Endothelial cell of umbilical vein (primary cell): ENCODE data around the gene UPP1. TPM values are rescaled to one million over a fixed set of nuclear protein-coding genes. Genes with fewer than 3 reads are reported as not detected.

Source experiments
- BruUV-seq: library from RNA; stranded (reverse); fragments of 400-500 nt; replicated peaks from 2 replicates; lab custom pipeline; 2021; lab: Mats Ljungman, UMichigan
- CTCF ChIA-PET: fragments of 300-600, 350-600 bp; sonication (Branson Sonifier 250); formaldehyde crosslinking; loops from one replicate; lab custom pipeline; 2021; ENCODE audit warnings: antibody characterized with exemption, inconsistent platforms; lab: Charles Lee
- POLR2A ChIA-PET: fragments of 300-600, 350-600 bp; sonication (Branson Sonifier 250); formaldehyde crosslinking; loops from one replicate; lab custom pipeline; 2021; ENCODE audit warnings: antibody characterized with exemption, inconsistent platforms; lab: Charles Lee
- DNase-seq: peaks from one replicate; pipeline ENCODE4 v3.0.0-alpha.2; 2011; ENCODE audit warnings: low read depth, low spot score
- FAIRE-seq: peaks from 2 replicates; lab custom pipeline; 2011; peaks lifted over from hg19 to GRCh38; lab: Jason Lieb, UNC
- H2AFZ ChIP-seq: 2 replicates; pipeline ENCODE4 v1.6.0; 2012; ENCODE audit warnings: low read depth, low read length, control low read depth, inconsistent platforms
- H3K27ac ChIP-seq: 2 replicates; pipeline ENCODE4 v1.5.1; 2011; ENCODE audit warnings: low read depth, mild to moderate bottlenecking, control low read depth, low read length, moderate library complexity; ENCODE audit not compliant: insufficient read depth
- H3K27me3 ChIP-seq, 2 experiments: 2 replicates each; pipeline versions ENCODE4 v1.6.0 to v1.6.1; 2011; ENCODE audit warnings: low read length in 2 of 2, mixed read lengths in 1 of 2; ENCODE audit not compliant: control insufficient read depth in 2 of 2, insufficient read depth in 2 of 2
- H3K36me3 ChIP-seq, 2 experiments: 2 replicates in 1 of 2; 3 replicates in 1 of 2; pipeline ENCODE4 v1.5.1; 2011; ENCODE audit warnings: low read length in 2 of 2, mild to moderate bottlenecking in 1 of 2, moderate library complexity in 1 of 2; ENCODE audit not compliant: control insufficient read depth in 2 of 2, insufficient read depth in 2 of 2; ENCODE audit errors: extremely low read depth in 1 of 2
- H3K4me1 ChIP-seq: 3 replicates; pipeline ENCODE4 v1.5.1; 2011; ENCODE audit warnings: mild to moderate bottlenecking, low read length; ENCODE audit not compliant: control insufficient read depth, insufficient read depth; ENCODE audit errors: extremely low read depth
- H3K4me2 ChIP-seq: 2 replicates; pipeline ENCODE4 v1.6.1; 2011; ENCODE audit warnings: low read length, control low read depth, mixed read lengths; ENCODE audit not compliant: insufficient read depth
- H3K4me3 ChIP-seq, 3 experiments: fragments of 200-600 bp in 1 of 3; sonication (generic), shearing (Covaris generic) in 1 of 3; replicated peaks in 1 of 3; 2 replicates each; pipeline ENCODE4 v1.5.1; 2011 to 2016; ENCODE audit warnings: control low read depth in 3 of 3, low read length in 3 of 3, mild to moderate bottlenecking in 2 of 3, inconsistent platforms in 1 of 3, low read depth in 1 of 3, moderate library complexity in 1 of 3; ENCODE audit not compliant: insufficient read depth in 1 of 3
- H3K79me2 ChIP-seq: 2 replicates; pipeline ENCODE4 v1.6.0; 2012; ENCODE audit warnings: low read length, inconsistent platforms; ENCODE audit not compliant: control insufficient read depth, insufficient read depth
- H3K9ac ChIP-seq: replicated peaks from 2 replicates; pipeline ENCODE3; 2011; ENCODE audit warnings: low read length, control low read depth; ENCODE audit not compliant: insufficient read depth; ENCODE audit errors: extremely low read depth
- H3K9me1 ChIP-seq: replicated peaks from 3 replicates; pipeline ENCODE4 v1.6.0; 2011; ENCODE audit warnings: mild to moderate bottlenecking, low read length; ENCODE audit not compliant: control insufficient read depth, insufficient read depth; ENCODE audit errors: extremely low read depth
- H3K9me3 ChIP-seq: replicated peaks from 2 replicates; pipeline ENCODE4 v1.5.1; 2012; ENCODE audit warnings: low read length, inconsistent platforms; ENCODE audit not compliant: control insufficient read depth, insufficient read depth
- H4K20me1 ChIP-seq: replicated peaks from 2 replicates; pipeline ENCODE3; 2011; ENCODE audit warnings: mild to moderate bottlenecking, low read length; ENCODE audit not compliant: control insufficient read depth, insufficient read depth; ENCODE audit errors: extremely low read depth
- EZH2 ChIP-seq: IDR thresholded peaks from 2 replicates; pipeline ENCODE4 v1.6.1; 2012; ENCODE audit warnings: borderline replicate concordance, low read depth, mild to moderate bottlenecking, moderate library complexity, low read length, inconsistent platforms; ENCODE audit not compliant: severe bottlenecking
- FOS ChIP-seq: IDR thresholded peaks from 2 replicates; pipeline ENCODE4 v1.6.1; 2011; ENCODE audit warnings: mild to moderate bottlenecking, low read length, moderate library complexity, borderline replicate concordance; ENCODE audit not compliant: insufficient read depth
- GATA2 ChIP-seq: IDR thresholded peaks from 2 replicates; pipeline ENCODE4 v1.7.0; 2011; ENCODE audit warnings: low read depth, mild to moderate bottlenecking, moderate library complexity, mixed read lengths, low read length; ENCODE audit not compliant: insufficient read length, insufficient read depth
- JUN ChIP-seq: IDR thresholded peaks from 2 replicates; pipeline ENCODE4 v1.6.1; 2011; ENCODE audit warnings: borderline replicate concordance, low read depth; ENCODE audit not compliant: insufficient read length, insufficient read depth
- MAX ChIP-seq: IDR thresholded peaks from 2 replicates; pipeline ENCODE4 v1.6.1; 2011; ENCODE audit not compliant: insufficient read depth, insufficient read length
- MYC ChIP-seq: IDR thresholded peaks from one replicate; pipeline ENCODE4 v1.6.1; 2011; ENCODE audit warnings: mild to moderate bottlenecking, low read depth, low read length
- POLR2A ChIP-seq: IDR thresholded peaks from 2 replicates; pipeline ENCODE4 v1.6.1; 2012; ENCODE audit warnings: low read depth, mild to moderate bottlenecking, control low read depth, low read length
- POLR2AphosphoS5 ChIP-seq: IDR thresholded peaks from 2 replicates; pipeline ENCODE4 v1.6.1; 2012; ENCODE audit warnings: low read depth, mild to moderate bottlenecking, control low read depth, low read length, moderate library complexity; ENCODE audit not compliant: insufficient read depth
- dilution Hi-C: fragments of 300-500 bp; cut with MboI; formaldehyde crosslinking; loops from one replicate; pipeline ENCODE4 v1.15.0; 2019; ENCODE audit warnings: low sequenced_read_pairs; ENCODE audit not compliant: extremely low pct_ligation_motif_present
- intact Hi-C: fragments of 100-400 bp; cut with micrococcal nuclease; formaldehyde crosslinking; loops from one replicate; pipeline ENCODE4 v1.10.0; 2022
- polyA plus RNA-seq, 4 experiments: library from polyadenylated mRNA; depleted of rRNA in 3 of 4; stranded (reverse) in 3 of 4; unstranded in 1 of 4; fragments of >200 nt; gene quantifications; 2 replicates each; pipeline versions ENCODE4 v1.2.1 to v1.2.3, GENCODE V29; 2011 to 2012; ENCODE audit warnings: missing spikeins in 1 of 4
- total RNA-seq: library from RNA; stranded (reverse); gene quantifications from 2 replicates; pipeline ENCODE4 v1.2.3, GENCODE V29; 2021
- TF ChIP-seq, protein P1 (sequence below), 2 donors: IDR thresholded peaks; 1 replicate in 1 of 2; 2 replicates in 1 of 2; pipeline ENCODE4 v1.5.1; 2011; ENCODE audit warnings: low read length in 2 of 2, mild to moderate bottlenecking in 2 of 2, moderate library complexity in 2 of 2, control low read depth in 1 of 2, inconsistent platforms in 1 of 2, low read depth in 1 of 2; ENCODE audit not compliant: insufficient read depth in 1 of 2; ENCODE audit errors: extremely low read depth in 1 of 2

UPP1 gene
- total and polyA plus RNA-seq, 2 donors (not counting 3 experiments of a cell fraction or from before 2014, with no cell fraction given), result 60.7 to 66.0 TPM

DNA sequence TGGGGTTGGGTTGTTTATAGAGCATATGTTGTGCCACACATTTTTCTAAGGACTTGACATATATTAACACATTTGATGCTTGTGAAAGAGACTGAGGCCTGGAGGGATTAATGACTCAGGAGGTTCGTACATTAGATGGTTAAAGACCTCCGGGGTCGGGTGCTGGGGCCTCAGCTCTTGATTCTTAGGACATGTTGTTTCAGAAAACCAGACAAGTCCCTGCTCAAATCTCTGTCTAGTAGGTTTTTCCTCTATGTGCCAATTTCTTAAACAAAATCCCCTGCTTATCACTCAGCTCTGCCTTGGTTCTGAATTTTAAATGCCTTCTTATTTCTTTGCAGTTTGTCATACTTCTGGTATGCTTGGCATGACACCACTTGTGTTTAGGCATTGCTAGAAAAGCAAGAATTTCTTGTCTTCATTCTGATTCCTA is 5.8 kb downstream of the UPP1 start:
- H3K4me2 ChIP-seq, result no peak overlapping the region
- ChIA-PET CTCF (interaction anchor here (2.1 kb wide), 1 partner anchor 103 kb away, joined by 7 read pairs; no protein-coding TSS in a partner anchor), POLR2A (no interaction called here)
- no peak overlapping the region for H3K4me3 ChIP-seq
- H2AFZ ChIP-seq, result no peak overlapping the region
- peaks cover 11 to 26% of the 10 kb centered on the region in 2 experiments for H3K36me3 ChIP-seq
- BruUV-seq, result no TSS peak
- TF ChIP-seq POLR2A (no peak), EZH2 (no peak), MYC (no peak), MAX (no peak), GATA2 (no peak), JUN (no peak), FOS (no peak), POLR2AphosphoS5 (no peak)
- TF ChIP-seq, protein P1, sequence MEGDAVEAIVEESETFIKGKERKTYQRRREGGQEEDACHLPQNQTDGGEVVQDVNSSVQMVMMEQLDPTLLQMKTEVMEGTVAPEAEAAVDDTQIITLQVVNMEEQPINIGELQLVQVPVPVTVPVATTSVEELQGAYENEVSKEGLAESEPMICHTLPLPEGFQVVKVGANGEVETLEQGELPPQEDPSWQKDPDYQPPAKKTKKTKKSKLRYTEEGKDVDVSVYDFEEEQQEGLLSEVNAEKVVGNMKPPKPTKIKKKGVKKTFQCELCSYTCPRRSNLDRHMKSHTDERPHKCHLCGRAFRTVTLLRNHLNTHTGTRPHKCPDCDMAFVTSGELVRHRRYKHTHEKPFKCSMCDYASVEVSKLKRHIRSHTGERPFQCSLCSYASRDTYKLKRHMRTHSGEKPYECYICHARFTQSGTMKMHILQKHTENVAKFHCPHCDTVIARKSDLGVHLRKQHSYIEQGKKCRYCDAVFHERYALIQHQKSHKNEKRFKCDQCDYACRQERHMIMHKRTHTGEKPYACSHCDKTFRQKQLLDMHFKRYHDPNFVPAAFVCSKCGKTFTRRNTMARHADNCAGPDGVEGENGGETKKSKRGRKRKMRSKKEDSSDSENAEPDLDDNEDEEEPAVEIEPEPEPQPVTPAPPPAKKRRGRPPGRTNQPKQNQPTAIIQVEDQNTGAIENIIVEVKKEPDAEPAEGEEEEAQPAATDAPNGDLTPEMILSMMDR (IDR thresholded peaks at IDR 0.05; ENCODE audit: extremely low read depth in 1 of 2, insufficient read depth in 1 of 2, low read depth in 1 of 2, low read length in 2 of 2), result no peak
- peaks cover 46% of the 10 kb centered on the region for H3K4me1 ChIP-seq
- H3K9me3 ChIP-seq, result no peaks in the 10 kb centered on the region
- no peak for FAIRE-seq
- DNase-seq, result no peak
- intact Hi-C loops, result no loop called here
- no peak overlapping the region for H3K9ac ChIP-seq
- no peaks in the 10 kb centered on the region for H3K9me1 ChIP-seq
- H3K27ac ChIP-seq, result peak overlapping the region; percentile 23
- peaks cover 63% of the 10 kb centered on the region for H3K79me2 ChIP-seq
- dilution Hi-C loops, result no loop called here
- H4K20me1 ChIP-seq, result no peaks in the 10 kb centered on the region
- no peaks in the 10 kb centered on the region for H3K27me3 ChIP-seq
